ENCODE data around the gene PLOD3. TPM values are rescaled to one million over a fixed set of nuclear protein-coding genes. Genes with fewer than 3 reads are reported as not detected.

The PLOD3 gene
- total and polyA plus RNA-seq, 9 of the 15 experiments (the other 6 are each of a cell fraction or from before 2014, with no cell fraction given): 2.8 to 101 (median 30.9) TPM

- Histone ChIP-seq H3K4me2 (ENCODE audit: insufficient read depth, low read length) (peak overlapping the region; percentile 37; the same call in 1 of the 2 replicates), H3K4me3 (no peak overlapping the region), H3K4me1 (replicated peaks in 1 of 2; ENCODE audit: control insufficient read depth in 2 of 2, insufficient read depth in 2 of 2, low read length in 2 of 2) (peaks cover 5 to 11% of the 10 kb centered on the region in 2 experiments; a peak in 4 of 5 replicates), H3K27me3 (ENCODE audit: control insufficient read depth in 2 of 2, insufficient read depth in 2 of 2, low read length in 2 of 2) (peaks cover 2 to 13% of the 10 kb centered on the region in 2 experiments; a peak in 2 of 5 replicates), H3K9me3 (replicated peaks; ENCODE audit: control insufficient read depth, insufficient read depth, low read depth, low read length) (no peaks in the 10 kb centered on the region; the same call in 1 of the 2 replicates), H3K36me3 (ENCODE audit: control insufficient read depth, insufficient read depth, low read length) (no peaks in the 10 kb centered on the region), H3K79me2 (ENCODE audit: control insufficient read depth, insufficient read depth, low read length) (no peaks in the 10 kb centered on the region), H2AFZ (ENCODE audit: low read depth, low read length) (peak overlapping the region; percentile 57), H3K27ac (ENCODE audit: extremely low read depth, low read depth, low read length) (no peak overlapping the region), H4K20me1 (replicated peaks; ENCODE audit: control insufficient read depth, insufficient read depth, low read length) (no peaks in the 10 kb centered on the region), H3K9ac (ENCODE audit: insufficient read depth in 1 of 2, low read depth in 2 of 2, low read length in 2 of 2) (no peak overlapping the region), H3K9me1 (ENCODE audit: control insufficient read depth, insufficient read depth, low read length) (no peaks in the 10 kb centered on the region)
- POLR2A ChIA-PET: interaction anchor here (0.7 kb wide), 1 partner anchor 203 kb away, joined by 3 read pairs; no protein-coding TSS in a partner anchor
- FAIRE-seq (peak; percentile 75), ATAC-seq (peak; percentile 84), DNase-seq (ENCODE audit: extremely low read depth in 1 of 4, low spot score in 3 of 4) (peak; percentile 55 to 84 (median 68))
- intact Hi-C loops (cut with micrococcal nuclease) (no loop called here), in situ Hi-C loops (cut with MboI) (no loop called here)
- WGBS (ENCODE audit: insufficient coverage, low coverage, missing lambda C conversion rate): 2% methylated on average over 17 of the region's 17 CpGs
- CTCF ChIA-PET (ENCODE audit: low intra/inter-chr PET ratio): no interaction called here
- no TSS peak for BruUV-seq (replicated peaks)
- TF ChIP-seq ZKSCAN8 (CRISPR knock-in tag; IDR thresholded peaks at IDR 0.05) (no peak), ZNF830 (CRISPR knock-in tag; IDR thresholded peaks at IDR 0.05) (no peak), GABPB1 (CRISPR knock-in tag; IDR thresholded peaks at IDR 0.05) (no peak), HDAC1 (IDR thresholded peaks at IDR 0.05) (peak in 1 of 2 experiments; percentile 87; a peak in 2 of 4 replicates), CBX5 (IDR thresholded peaks at IDR 0.05; ENCODE audit: borderline replicate concordance, low read depth) (no peak), SNIP1 (IDR thresholded peaks at IDR 0.05; ENCODE audit: low read depth) (no peak), PTRF (tag; IDR thresholded peaks at IDR 0.05) (no peak), ARNT (IDR thresholded peaks at IDR 0.05) (peak in 1 of 2 experiments; percentile 72; a peak in 2 of 4 replicates), SMAD4 (CRISPR knock-in tag; conservative IDR thresholded peaks at IDR 0.05) (peak; percentile 76), DLX4 (CRISPR knock-in tag; IDR thresholded peaks at IDR 0.05) (no peak), NKRF (IDR thresholded peaks at IDR 0.05; ENCODE audit: borderline replicate concordance) (no peak), MEIS2 (IDR thresholded peaks at IDR 0.05; ENCODE audit: partially characterized antibody) (peak; percentile 73), EZH2 (IDR thresholded peaks at IDR 0.05; ENCODE audit: borderline replicate concordance, low read depth, low read length) (no peak), RCOR1 (IDR thresholded peaks at IDR 0.05; ENCODE audit: borderline replicate concordance in 1 of 2, low read depth in 2 of 2, low read length in 2 of 2) (peak; percentile 73 to 96; a peak in 3 of 4 replicates), SMARCE1 (IDR thresholded peaks at IDR 0.05) (peak; percentile 45; the same call in 1 of the 2 replicates), NCOR1 (IDR thresholded peaks at IDR 0.05) (peak; percentile 92), GTF2E2 (tag; IDR thresholded peaks at IDR 0.05) (no peak; the same call in 1 of the 2 replicates), MECOM (CRISPR knock-in tag; IDR thresholded peaks at IDR 0.05) (no peak), CREB1 (IDR thresholded peaks at IDR 0.05) (peak; percentile 53; the same call in 1 of the 2 replicates), CREB1 (CRISPR knock-in tag; IDR thresholded peaks at IDR 0.05) (no peak), TEAD4 (IDR thresholded peaks at IDR 0.05; ENCODE audit: low read length) (peak; percentile 96), TEAD4 (CRISPR knock-in tag; IDR thresholded peaks at IDR 0.05; ENCODE audit: borderline replicate concordance) (no peak)
Measured at GRCh38 chr7:101265622-101266516, 48.5 kb upstream of the PLOD3 start.

Measured in K562 (cell line).